GM18519 (cell line): ENCODE data around the gene CAMSAP2.
"Not testable (repeated sequence)": the region's sequence is repeated elsewhere in the genome, so short reads cannot be mapped to it uniquely, and the experiment has no call there.

Experiments used
- ATAC-seq: cut with Tn5 transposase; IDR thresholded peaks from one replicate; pipeline ENCODE4 v1.9.1; 2021; ENCODE audit warnings: mild to moderate bottlenecking, moderate library complexity; ENCODE audit not compliant: unreplicated experiment, low FRiP score

CAMSAP2 gene

GRCh38 chr1:200778766-200779165, 40.1 kb downstream of the CAMSAP2 start:
- ATAC-seq, result no peak

- ATAC-seq, result no peak
Measured at GRCh38 chr1:200779326-200779725, 40.6 kb downstream of the CAMSAP2 start.

- ATAC-seq, result no peak
Measured at GRCh38 chr1:200780545-200781369, 42.1 kb downstream of the CAMSAP2 start.

- ATAC-seq, result no peak
Measured at GRCh38 chr1:200783926-200784325, 45.2 kb downstream of the CAMSAP2 start.

GRCh38 chr1:200784576-200784975, 45.9 kb downstream of the CAMSAP2 start:
- ATAC-seq, result no peak

- ATAC-seq, result no peak
Measured at GRCh38 chr1:200786788-200787187, 48.1 kb downstream of the CAMSAP2 start.

GRCh38 chr1:200787896-200788387, 49.2 kb downstream of the CAMSAP2 start:
- ATAC-seq, result no peak

- ATAC-seq, result not testable (repeated sequence)
Measured at GRCh38 chr1:200791012-200791411, 52.3 kb downstream of the CAMSAP2 start.

GRCh38 chr1:200793677-200794076, 55.0 kb downstream of the CAMSAP2 start:
- ATAC-seq, result no peak

- no peak for ATAC-seq
Measured at GRCh38 chr1:200794506-200795065, 55.9 kb downstream of the CAMSAP2 start.

GRCh38 chr1:200795156-200795555, 56.5 kb downstream of the CAMSAP2 start:
- ATAC-seq, result no peak

GRCh38 chr1:200802042-200802441, 63.3 kb downstream of the CAMSAP2 start:
- no peak for ATAC-seq

- no peak for ATAC-seq
Measured at GRCh38 chr1:200802865-200803512, 64.3 kb downstream of the CAMSAP2 start.

GRCh38 chr1:200805719-200806118, 67.0 kb downstream of the CAMSAP2 start:
- ATAC-seq, result no peak

- ATAC-seq, result no peak
Measured at GRCh38 chr1:200808846-200809245, 70.2 kb downstream of the CAMSAP2 start.

GRCh38 chr1:200811704-200812103, 73.0 kb downstream of the CAMSAP2 start:
- no peak for ATAC-seq

GRCh38 chr1:200816624-200817224, 78.0 kb downstream of the CAMSAP2 start:
- ATAC-seq, result not testable (repeated sequence)

- ATAC-seq, result no peak
Measured at GRCh38 chr1:200818248-200818647, 79.6 kb downstream of the CAMSAP2 start.

- no peak for ATAC-seq
Measured at GRCh38 chr1:200819726-200820125, 81.0 kb downstream of the CAMSAP2 start.

GRCh38 chr1:200831091-200831490, 92.4 kb downstream of the CAMSAP2 start:
- no peak for ATAC-seq

- ATAC-seq, result no peak
Measured at GRCh38 chr1:200834383-200834782, 95.7 kb downstream of the CAMSAP2 start.
